A673 (cell line): ENCODE measurements around the gene PRR33. TPM values are rescaled to one million over a fixed set of nuclear protein-coding genes. Genes with fewer than 3 reads are reported as not detected.

Experiments used
- BruUV-seq: library from RNA; stranded (reverse); fragments of 400-500 nt; replicated peaks from 2 replicates; lab custom pipeline; 2021; lab: Mats Ljungman, UMichigan
- CTCF ChIA-PET: fragments of 300-600 bp; sonication (Branson Sonifier 250); formaldehyde crosslinking; loops from one replicate; lab custom pipeline; 2022; ENCODE audit warnings: antibody characterized with exemption; lab: Charles Lee
- POLR2A ChIA-PET: fragments of 300-600 bp; sonication (Branson Sonifier 250); formaldehyde crosslinking; loops from one replicate; lab custom pipeline; 2022; ENCODE audit warnings: antibody characterized with exemption; ENCODE audit not compliant: low non-redundant PET; lab: Charles Lee
- DNase-seq: peaks from one replicate; pipeline ENCODE4 v3.0.0-alpha.2; 2015; ENCODE audit warnings: low spot score
- H3K27ac ChIP-seq: fragments of 200-600 bp; sonication (generic); 2 replicates; pipeline ENCODE4 v1.5.1; 2016; ENCODE audit warnings: mixed run types, low read depth, mild to moderate bottlenecking, mixed read lengths, antibody characterized with exemption, low read length; ENCODE audit not compliant: poor library complexity, severe bottlenecking
- H3K27me3 ChIP-seq: fragments of 200-600 bp; sonication (generic); replicated peaks from 2 replicates; pipeline ENCODE4 v1.6.1; 2017; ENCODE audit warnings: mixed run types, low read depth, mild to moderate bottlenecking, mixed read lengths, antibody characterized with exemption, low read length; ENCODE audit not compliant: insufficient read depth, poor library complexity
- H3K36me3 ChIP-seq: fragments of 200-600 bp; sonication (generic); 2 replicates; pipeline ENCODE4 v1.6.1; 2016; ENCODE audit warnings: mixed run types, mild to moderate bottlenecking, mixed read lengths, antibody characterized with exemption, low read length; ENCODE audit not compliant: insufficient read depth, poor library complexity, severe bottlenecking
- H3K4me1 ChIP-seq: fragments of 200-600 bp; sonication (generic); 2 replicates; pipeline ENCODE4 v1.6.1; 2017; ENCODE audit warnings: mixed run types, mild to moderate bottlenecking, mixed read lengths, antibody characterized with exemption, low read length; ENCODE audit not compliant: insufficient read depth, poor library complexity, severe bottlenecking
- H3K4me3 ChIP-seq: fragments of 200-600 bp; sonication (generic); 2 replicates; pipeline ENCODE4 v1.5.1; 2016; ENCODE audit warnings: low read depth, mixed run types, mild to moderate bottlenecking, mixed read lengths, low read length; ENCODE audit not compliant: poor library complexity, severe bottlenecking
- H3K9me3 ChIP-seq: fragments of 200-600 bp; sonication (generic); 2 replicates; pipeline ENCODE4 v1.6.1; 2016; ENCODE audit warnings: mixed run types, low read depth, mild to moderate bottlenecking, mixed read lengths, antibody characterized with exemption, low read length; ENCODE audit not compliant: poor library complexity, severe bottlenecking
- CTCF ChIP-seq: fragments of 300-800, 200-600 bp; sonication (generic); conservative IDR thresholded peaks from 2 replicates; pipeline ENCODE4 v1.5.1; 2017; ENCODE audit warnings: low read depth, mild to moderate bottlenecking, antibody characterized with exemption, low read length, moderate library complexity, mixed read lengths
- EZH2 ChIP-seq: fragments of 200-600 bp; sonication (generic); IDR thresholded peaks from 2 replicates; pipeline ENCODE4 v1.6.1; 2017; ENCODE audit warnings: borderline replicate concordance, low read depth, mild to moderate bottlenecking, mixed read lengths, antibody characterized with exemption, low read length; ENCODE audit not compliant: poor library complexity, severe bottlenecking
- intact Hi-C: fragments of 100-400 bp; cut with micrococcal nuclease; formaldehyde crosslinking; loops from one replicate; pipeline ENCODE4 v1.10.0; 2022; ENCODE audit not compliant: unreplicated experiment
- total RNA-seq: library from RNA; stranded (reverse); gene quantifications from 2 replicates; pipeline ENCODE4 v1.2.3, GENCODE V29; 2021

Gene PRR33
- total RNA-seq, 1 experiment from 2014 or later: not detected

GRCh38 chr11:1937616-1938342, 46.1 kb upstream of the PRR33 start:
- H3K4me3 ChIP-seq: no peak overlapping the region
- H3K4me1 ChIP-seq: no peaks in the 10 kb centered on the region
- POLR2A ChIA-PET: no interaction called here
- no peak for DNase-seq
- CTCF ChIA-PET: no interaction called here
- no peaks in the 10 kb centered on the region for H3K9me3 ChIP-seq
- H3K27me3 ChIP-seq: no peaks in the 10 kb centered on the region
- no peaks in the 10 kb centered on the region for H3K36me3 ChIP-seq
- TF ChIP-seq EZH2 (no peak), CTCF (no peak)
- intact Hi-C loops: no loop called here
- H3K27ac ChIP-seq: no peak overlapping the region
- no TSS peak for BruUV-seq

- Histone ChIP-seq H3K36me3 (no peaks in the 10 kb centered on the region), H3K4me1 (no peaks in the 10 kb centered on the region), H3K4me3 (no peak overlapping the region), H3K27me3 (no peaks in the 10 kb centered on the region), H3K27ac (no peak overlapping the region), H3K9me3 (no peaks in the 10 kb centered on the region)
- BruUV-seq: no TSS peak
- intact Hi-C loops: no loop called here
- TF ChIP-seq EZH2: no peak
- TF ChIP-seq CTCF: no peak
- CTCF ChIA-PET: no interaction called here
- POLR2A ChIA-PET: no interaction called here
- DNase-seq: no peak
Measured at GRCh38 chr11:1936781-1937615, 45.3 kb upstream of the PRR33 start.

- no peaks in the 10 kb centered on the region for H3K4me1 ChIP-seq
- no peaks in the 10 kb centered on the region for H3K27me3 ChIP-seq
- no peak overlapping the region for H3K4me3 ChIP-seq
- no peak overlapping the region for H3K27ac ChIP-seq
- DNase-seq: no peak
- intact Hi-C loops: no loop called here
- ChIA-PET POLR2A (no interaction called here), CTCF (no interaction called here)
- TF ChIP-seq EZH2: no peak
- BruUV-seq: no TSS peak
- H3K9me3 ChIP-seq: no peaks in the 10 kb centered on the region
- H3K36me3 ChIP-seq: no peaks in the 10 kb centered on the region
Measured at GRCh38 chr11:1936072-1936780, 44.5 kb upstream of the PRR33 start.
